GM18858 (cell line): ENCODE measurements around the gene PEX6.
A peak's percentile ranks its signal among the peaks of the same experiment; 100 is the strongest.

Experiments used
- ATAC-seq: cut with Tn5 transposase; IDR thresholded peaks from one replicate; pipeline ENCODE4 v1.9.1; 2021; ENCODE audit not compliant: unreplicated experiment

Gene PEX6

DNA sequence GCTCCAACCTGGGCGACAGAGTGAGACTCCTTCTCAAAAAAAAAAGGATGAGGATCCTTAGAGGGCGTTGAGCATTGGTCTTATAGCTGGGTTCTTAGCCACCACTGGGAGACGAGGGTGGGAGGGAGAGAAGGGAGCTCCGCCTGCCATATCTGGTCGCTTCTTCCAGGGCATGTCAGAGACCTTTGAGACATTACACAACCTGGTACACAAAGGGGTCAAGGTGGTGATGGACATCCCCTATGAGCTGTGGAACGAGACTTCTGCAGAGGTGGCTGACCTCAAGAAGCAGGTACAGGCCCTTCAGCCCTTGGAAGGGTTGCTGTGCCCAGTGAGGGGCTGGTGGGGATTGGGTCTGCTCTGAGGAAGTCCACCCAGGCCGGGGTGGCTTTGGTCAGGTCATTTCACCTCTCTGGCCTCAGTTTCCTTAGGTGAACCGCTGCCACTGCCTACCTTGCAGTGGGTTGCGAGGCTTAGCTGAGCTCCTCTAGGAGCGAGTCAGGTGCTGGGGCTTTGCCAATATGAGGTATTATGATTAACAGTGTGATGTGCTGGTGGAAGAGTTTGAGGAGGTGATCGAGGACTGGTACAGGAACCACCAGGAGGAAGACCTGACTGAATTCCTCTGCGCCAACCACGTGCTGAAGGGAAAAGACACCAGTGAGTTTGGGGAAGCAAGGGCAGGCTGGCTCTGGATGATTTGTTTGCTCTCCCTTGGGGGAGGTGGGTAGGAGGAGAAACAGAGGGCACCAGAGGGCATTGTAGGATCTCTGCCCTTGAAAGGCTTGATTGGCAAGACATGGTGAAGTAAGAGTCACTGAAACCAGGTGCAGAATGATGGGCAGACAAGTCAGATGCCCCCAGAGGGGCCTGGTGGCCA, 41.2 kb downstream of the PEX6 start:
- no peak for ATAC-seq

DNA sequence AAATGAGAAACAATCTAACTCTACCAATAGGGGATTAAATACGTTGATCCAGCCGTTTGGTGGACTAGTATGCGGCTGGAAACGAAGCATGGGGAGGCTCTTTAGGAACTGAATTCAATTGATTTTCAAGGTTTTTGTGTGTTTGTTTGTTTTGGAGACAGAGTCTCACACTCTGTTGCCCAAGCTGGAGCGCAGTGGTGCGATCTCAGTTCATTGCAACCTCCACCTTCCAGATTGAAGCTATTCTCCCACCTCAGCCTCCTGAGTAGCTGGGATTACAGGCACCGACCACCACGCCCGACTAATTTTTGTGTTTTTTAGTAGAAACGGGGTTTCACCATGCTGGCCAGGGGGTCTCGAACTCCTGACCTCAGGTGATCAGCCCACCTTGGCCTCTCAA, 42.6 kb downstream of the PEX6 start:
- no peak for ATAC-seq

DNA sequence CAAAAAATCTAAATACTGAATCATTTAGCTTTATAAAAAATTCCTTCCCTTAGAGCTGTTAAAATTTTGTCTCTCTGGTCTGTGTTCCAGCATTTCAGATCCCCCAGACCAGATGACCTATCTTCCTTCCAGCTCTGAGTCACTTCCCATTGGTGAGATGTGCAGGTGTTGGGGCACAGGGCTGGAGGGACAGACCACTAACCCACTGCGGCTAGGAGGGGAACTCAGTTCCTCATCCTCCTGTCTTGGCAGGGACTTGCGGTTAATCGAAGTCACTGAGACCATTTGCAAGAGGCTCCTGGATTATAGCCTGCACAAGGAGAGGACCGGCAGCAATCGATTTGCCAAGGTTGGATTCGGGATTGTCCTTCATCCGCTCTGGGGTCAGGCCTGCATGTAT, 43.7 kb downstream of the PEX6 start:
- no peak for ATAC-seq

DNA sequence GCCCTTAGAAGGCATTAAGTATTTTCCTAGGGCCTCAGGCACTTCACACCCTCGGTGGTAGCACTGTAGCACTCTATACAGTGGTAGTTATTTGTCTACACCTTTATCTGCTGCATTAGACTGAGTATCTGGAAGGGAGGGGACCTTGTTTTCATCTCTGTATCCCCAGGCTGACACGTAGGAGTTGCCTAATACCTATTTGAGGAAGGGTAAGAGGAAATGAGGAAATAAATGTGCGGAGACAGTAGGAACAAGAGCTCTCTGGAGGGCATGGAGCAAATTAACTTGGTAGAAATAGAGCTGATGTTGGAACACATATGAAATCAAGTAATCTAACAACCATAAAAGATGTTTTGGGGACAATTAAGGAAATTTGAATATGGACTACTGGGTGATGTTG, 45.8 kb downstream of the PEX6 start:
- ATAC-seq: no peak

DNA sequence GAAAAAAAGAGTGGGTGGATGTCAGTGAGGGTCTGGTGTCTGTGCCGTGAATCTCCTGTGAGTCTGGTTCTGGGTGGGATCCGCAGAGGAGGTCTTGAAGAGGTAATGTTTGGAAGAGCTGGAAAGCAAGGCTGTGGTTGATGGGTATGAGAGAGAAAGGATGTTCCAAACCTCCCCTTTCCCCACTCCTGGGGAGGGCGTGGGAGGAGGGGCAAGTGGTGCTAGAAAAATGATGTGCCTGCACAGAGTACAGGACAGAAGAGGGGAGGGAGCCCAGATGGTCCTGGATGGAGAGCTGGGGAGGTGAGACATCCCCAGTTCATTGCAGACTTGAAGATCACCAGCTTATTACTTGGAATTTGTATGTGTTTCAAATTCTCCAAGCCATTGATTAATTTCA, 46.6 kb downstream of the PEX6 start:
- no peak for ATAC-seq

DNA sequence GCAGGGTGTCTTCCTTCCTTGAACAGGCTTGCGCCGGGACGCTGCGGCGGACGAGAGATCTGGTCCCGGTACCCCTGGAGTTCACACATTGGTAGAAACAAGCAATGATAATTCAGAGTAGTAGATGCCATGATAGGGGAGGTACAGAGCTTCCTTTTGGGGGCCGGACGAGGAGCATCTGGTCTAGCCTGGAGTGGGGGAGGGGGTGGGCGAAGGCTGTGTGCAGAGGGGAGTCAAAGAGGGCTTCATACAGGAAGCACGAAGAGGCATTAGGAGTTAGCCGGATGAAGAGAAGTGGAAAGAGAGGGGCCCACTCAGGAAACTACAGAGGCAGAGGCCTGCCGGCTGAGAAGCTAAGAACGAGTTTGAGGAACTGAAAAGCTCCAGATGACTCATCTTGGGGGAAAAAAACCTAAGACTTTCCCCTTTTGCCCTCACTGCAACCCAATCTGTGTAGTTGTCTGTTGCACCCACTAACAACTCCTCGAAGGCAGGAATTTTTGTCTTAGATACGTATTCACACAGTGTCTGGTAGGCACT, 49.1 kb downstream of the PEX6 start:
- peak; percentile 49 for ATAC-seq

DNA sequence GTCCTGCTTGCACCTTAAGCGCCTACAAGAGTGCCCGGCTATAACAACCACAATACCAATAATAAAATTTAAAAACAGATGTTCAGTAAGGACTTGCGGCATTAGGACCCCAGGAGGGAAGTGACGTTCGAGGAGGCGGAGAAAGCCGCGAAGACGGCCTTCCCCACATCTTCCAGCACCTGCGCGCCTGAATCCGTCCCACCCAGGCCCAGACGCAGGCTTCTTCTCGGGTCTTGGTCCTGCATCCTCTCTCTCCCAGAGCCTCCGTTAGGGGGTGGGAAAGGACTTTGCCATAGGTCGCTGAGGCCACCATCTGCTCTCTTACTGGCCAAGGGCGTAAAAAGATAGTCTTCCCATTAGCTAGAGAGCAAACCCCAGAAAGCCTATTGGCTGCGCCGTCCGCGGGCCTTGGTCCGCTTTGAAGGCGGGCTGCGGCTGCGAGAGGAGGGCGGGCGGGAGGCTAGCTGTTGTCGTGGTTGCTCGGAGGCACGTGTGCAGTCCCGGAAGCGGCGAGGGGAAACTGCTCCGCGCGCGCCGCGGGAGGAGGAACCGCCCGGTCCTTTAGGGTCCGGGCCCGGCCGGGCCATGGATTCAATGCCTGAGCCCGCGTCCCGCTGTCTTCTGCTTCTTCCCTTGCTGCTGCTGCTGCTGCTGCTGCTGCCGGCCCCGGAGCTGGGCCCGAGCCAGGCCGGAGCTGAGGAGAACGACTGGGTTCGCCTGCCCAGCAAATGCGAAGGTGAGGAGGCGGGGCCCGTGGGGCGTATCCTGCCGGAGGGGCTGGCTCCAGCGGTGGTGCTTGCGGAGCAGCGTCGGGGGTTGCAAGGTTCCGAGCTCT, 49.8 kb downstream of the PEX6 start, which contains the start of gene CNPY3:
TSS of gene CNPY3 (plus strand) at position 495 of the 835 bp plus-strand sequence. CDS start at position 586, 91 bp downstream.
- peak; percentile 42 for ATAC-seq

DNA sequence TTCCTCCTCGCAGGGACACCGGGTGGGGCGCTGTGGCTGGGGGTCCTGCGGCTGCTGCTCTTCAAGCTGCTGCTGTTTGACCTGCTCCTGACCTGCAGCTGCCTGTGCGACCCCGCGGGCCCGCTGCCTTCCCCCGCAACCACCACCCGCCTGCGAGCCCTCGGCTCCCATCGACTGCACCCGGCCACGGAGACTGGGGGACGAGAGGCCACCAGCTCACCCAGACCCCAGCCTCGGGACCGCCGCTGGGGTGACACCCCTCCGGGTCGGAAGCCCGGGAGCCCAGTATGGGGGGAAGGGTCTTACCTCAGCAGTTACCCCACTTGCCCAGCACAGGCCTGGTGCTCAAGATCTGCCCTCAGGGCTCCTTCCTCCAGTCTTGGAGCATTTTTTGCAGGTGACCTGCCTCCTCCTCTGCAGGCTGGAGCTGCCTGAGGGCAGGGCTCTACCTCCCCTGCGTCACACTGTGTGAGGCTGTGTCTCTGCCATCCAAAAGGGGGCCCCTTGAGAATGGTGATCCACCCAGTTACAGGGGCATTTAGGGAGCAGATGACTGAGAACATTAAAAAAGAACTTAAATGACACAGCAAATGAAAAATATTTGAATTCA, 53.6 kb downstream of the PEX6 start:
- no peak for ATAC-seq

DNA sequence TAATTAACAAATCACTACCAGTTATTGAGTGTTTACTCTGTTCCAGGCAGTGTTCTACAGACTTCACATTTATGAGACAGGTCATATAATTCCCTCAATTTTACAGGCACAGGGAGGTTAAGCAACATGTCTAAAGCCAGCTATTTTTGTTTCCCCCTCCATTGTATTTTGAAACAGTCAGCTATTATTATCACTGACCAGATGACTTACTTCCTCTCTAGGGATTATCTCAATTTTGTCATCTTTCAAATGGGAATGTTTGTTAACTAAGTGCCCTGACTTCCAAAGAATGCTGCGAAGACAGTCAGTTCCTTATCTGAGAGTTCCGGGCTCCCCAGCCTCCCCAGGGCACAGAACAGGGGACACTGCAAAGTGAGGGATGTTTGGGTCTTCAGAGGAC, 55.3 kb downstream of the PEX6 start:
- ATAC-seq: no peak

DNA sequence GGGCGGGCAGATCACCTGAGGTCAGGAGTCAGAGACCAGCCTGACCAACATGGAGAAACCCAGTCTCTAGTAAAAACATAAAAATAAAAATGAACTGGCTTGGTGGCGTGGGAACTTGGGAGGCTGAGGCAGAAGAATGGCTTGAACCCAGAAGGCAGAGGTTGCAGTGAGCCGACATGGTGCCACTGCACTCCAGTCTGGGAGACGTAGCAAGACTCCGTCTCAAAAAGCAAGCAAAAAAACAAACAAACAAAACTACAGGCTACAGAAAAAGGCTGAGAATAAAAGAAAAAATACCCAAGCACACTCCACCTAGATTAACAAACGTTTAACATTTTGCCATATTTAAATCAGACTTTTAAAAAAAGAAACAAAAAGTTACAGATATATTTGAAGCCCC, 57.2 kb downstream of the PEX6 start:
- ATAC-seq: no peak

DNA sequence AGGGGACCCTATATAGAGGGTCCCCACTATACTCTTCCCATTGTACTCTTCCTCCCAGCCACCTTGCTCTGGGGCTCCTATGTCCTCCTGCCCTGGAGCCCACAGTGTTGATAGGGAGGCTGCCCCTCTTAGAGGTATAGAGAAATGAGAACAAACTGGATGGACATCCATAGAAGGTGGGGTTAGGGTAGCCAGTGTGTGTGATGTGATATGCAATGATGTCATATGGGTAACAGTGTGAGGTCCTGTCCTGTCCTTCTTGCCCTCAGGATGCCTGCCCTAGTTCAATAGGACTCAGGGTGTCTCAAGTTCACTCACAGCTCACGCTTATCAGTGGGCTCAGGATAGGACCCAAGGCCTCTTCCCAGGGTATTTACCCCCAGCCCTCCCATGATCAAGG, 62.7 kb downstream of the PEX6 start:
- no peak for ATAC-seq

DNA sequence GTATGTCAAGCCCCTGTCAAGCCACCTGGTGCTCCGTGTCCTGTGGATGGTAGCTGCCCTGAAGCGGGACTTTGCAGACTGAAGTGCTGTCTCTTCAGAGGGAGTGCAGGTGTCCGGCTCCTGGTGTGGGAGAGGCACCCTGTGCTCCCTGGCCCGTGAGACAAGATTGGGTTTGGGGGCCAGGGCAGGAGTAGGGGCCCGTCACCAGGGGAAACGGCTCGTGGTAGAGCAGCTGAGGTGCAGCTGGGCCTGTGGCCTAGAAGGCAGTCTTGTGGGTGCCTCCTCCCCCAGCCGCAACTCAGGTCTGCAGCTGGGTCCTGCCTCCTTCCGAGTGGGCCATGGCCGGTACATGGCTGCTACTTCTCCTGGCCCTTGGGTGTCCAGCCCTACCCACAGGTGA, 63.2 kb downstream of the PEX6 start, which contains the start of gene PTCRA:
TSS of gene PTCRA (plus strand) at position 322 of the 400 bp plus-strand sequence. CDS start at position 339, 17 bp downstream.
- no peak for ATAC-seq

DNA sequence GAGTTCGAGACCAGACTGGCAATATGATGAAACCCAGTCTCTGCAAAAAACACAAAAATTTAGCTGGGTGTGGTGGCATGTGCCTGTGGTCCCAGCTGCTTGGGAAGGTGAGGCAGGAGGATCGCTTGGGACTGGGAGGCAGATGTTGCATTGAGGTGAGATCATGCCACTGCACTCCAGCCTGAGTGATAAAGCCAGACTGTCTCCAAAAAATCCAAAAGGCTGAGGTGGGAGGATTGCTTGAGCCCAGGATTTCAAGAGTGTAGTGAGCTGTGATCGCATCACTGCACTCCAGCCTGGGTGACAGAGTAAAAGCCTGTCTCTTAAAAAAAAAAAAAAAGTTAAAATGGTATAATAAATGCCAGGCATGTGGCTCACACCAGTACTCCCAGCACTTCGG, 64.4 kb downstream of the PEX6 start:
- ATAC-seq: no peak
